WTC11 (cell line): ENCODE results near the gene B4GALNT1. TPM values are rescaled to one million over a fixed set of nuclear protein-coding genes. Genes with fewer than 3 reads are reported as not detected.

Experiments used
- ATAC-seq: fragments of 200-7000 bp; cut with Tn5 transposase; 2 replicates; pipeline ENCODE4 v1.10.0; 2021; ENCODE audit warnings: mild to moderate bottlenecking, moderate library complexity
- CTCF ChIA-PET: fragments of 300-600 bp; sonication (Branson Sonifier 250); formaldehyde crosslinking; loops from one replicate; lab custom pipeline; 2021; ENCODE audit warnings: antibody characterized with exemption; lab: Charles Lee
- POLR2A ChIA-PET: fragments of 350-600 bp; sonication (Branson Sonifier 250); formaldehyde crosslinking; loops from one replicate; lab custom pipeline; 2021; ENCODE audit warnings: antibody characterized with exemption; lab: Charles Lee
- DNase-seq: peaks from one replicate; pipeline ENCODE4 v3.0.0; 2021; ENCODE audit warnings: low spot score
- H3K27ac Mint-ChIP-seq: 2 replicates; pipeline ENCODE4 v1.8.0; 2021; ENCODE audit warnings: mixed read lengths
- H3K27me3 Mint-ChIP-seq: 2 replicates; pipeline ENCODE4 v1.8.0; 2021; ENCODE audit warnings: low read depth, mild to moderate bottlenecking, moderate library complexity, mixed read lengths
- H3K36me3 Mint-ChIP-seq: 2 replicates; pipeline ENCODE4 v1.8.0; 2021; ENCODE audit warnings: mixed read lengths
- H3K4me1 Mint-ChIP-seq: 2 replicates; pipeline ENCODE4 v1.8.0; 2022; ENCODE audit warnings: mixed read lengths
- H3K4me3 Mint-ChIP-seq: 2 replicates; pipeline ENCODE4 v1.8.0; 2021; ENCODE audit warnings: mild to moderate bottlenecking, moderate library complexity, mixed read lengths
- H3K9me3 Mint-ChIP-seq: 2 replicates; pipeline ENCODE4 v1.8.0; 2021; ENCODE audit warnings: mixed read lengths
- ATF1 ChIP-seq: sonication (generic); formaldehyde crosslinking; IDR thresholded peaks from 2 replicates; pipeline ENCODE4 v1.8.1; 2023; ENCODE audit warnings: mild to moderate bottlenecking, moderate library complexity, missing genetic modification reagents
- CTCF ChIP-seq: fragments of 200-600 bp; IDR thresholded peaks from 2 replicates; pipeline ENCODE4 v1.8.0; 2022; ENCODE audit warnings: antibody characterized with exemption
- FOXJ3 ChIP-seq: sonication (generic); formaldehyde crosslinking; IDR thresholded peaks from 2 replicates; pipeline ENCODE4 v1.9.0; 2021; ENCODE audit warnings: missing genetic modification reagents, mild to moderate bottlenecking, borderline replicate concordance
- MAX ChIP-seq: sonication (generic); formaldehyde crosslinking; IDR thresholded peaks from 2 replicates; pipeline ENCODE4 v1.8.0; 2022; ENCODE audit warnings: mild to moderate bottlenecking, missing genetic modification reagents
- MLX ChIP-seq: sonication (generic); formaldehyde crosslinking; IDR thresholded peaks from 2 replicates; pipeline ENCODE4 v1.8.1; 2023; ENCODE audit warnings: mild to moderate bottlenecking, missing genetic modification reagents, moderate library complexity
- MXD4 ChIP-seq: fragments of 250-450 bp; sonication (Bioruptor Pico); IDR thresholded peaks from 2 replicates; pipeline ENCODE4 v1.8.0; 2021; ENCODE audit warnings: mild to moderate bottlenecking, moderate library complexity, borderline replicate concordance
- NFATC4 ChIP-seq: fragments of 250-450 bp; sonication (Bioruptor Pico); IDR thresholded peaks from 2 replicates; pipeline ENCODE4 v1.9.0; 2021; ENCODE audit warnings: mild to moderate bottlenecking
- NFYB ChIP-seq: sonication (generic); formaldehyde crosslinking; conservative IDR thresholded peaks from 2 replicates; pipeline ENCODE4 v1.8.0; 2022; ENCODE audit warnings: low read depth, missing genetic modification reagents
- OVOL2 ChIP-seq: fragments of 250-450 bp; sonication (Bioruptor Pico); IDR thresholded peaks from 2 replicates; pipeline ENCODE4 v1.9.0; 2021; ENCODE audit warnings: mild to moderate bottlenecking, borderline replicate concordance
- ZSCAN18 ChIP-seq: fragments of 250-450 bp; sonication (Bioruptor Pico); IDR thresholded peaks from 2 replicates; pipeline ENCODE4 v2.1.2; 2022; ENCODE audit warnings: mild to moderate bottlenecking, moderate library complexity
- total RNA-seq: library from RNA; stranded (reverse); gene quantifications from 3 replicates; pipeline ENCODE4 v1.2.3, GENCODE V29; 2021
- TF ChIP-seq, protein P1 (sequence below): sonication (generic); formaldehyde crosslinking; IDR thresholded peaks from 2 replicates; pipeline ENCODE4 v1.8.0; 2022; ENCODE audit warnings: mild to moderate bottlenecking, missing genetic modification reagents
- TF ChIP-seq, protein P2 (sequence below): sonication (generic); formaldehyde crosslinking; IDR thresholded peaks from 2 replicates; pipeline ENCODE4 v1.8.1; 2023; ENCODE audit warnings: mild to moderate bottlenecking, missing genetic modification reagents, moderate library complexity
- TF ChIP-seq, protein P3 (sequence below): sonication (generic); formaldehyde crosslinking; IDR thresholded peaks from 2 replicates; pipeline ENCODE4 v1.8.0; 2023; ENCODE audit warnings: missing genetic modification reagents, mild to moderate bottlenecking, borderline replicate concordance
- TF ChIP-seq, protein P4 (sequence below): sonication (generic); formaldehyde crosslinking; IDR thresholded peaks from 2 replicates; pipeline ENCODE4 v1.8.0; 2022; ENCODE audit warnings: mild to moderate bottlenecking, missing genetic modification reagents
- TF ChIP-seq, protein P5 (sequence below): fragments of 250-450 bp; sonication (Bioruptor Pico); IDR thresholded peaks from 2 replicates; pipeline ENCODE4 v1.9.0; 2021; ENCODE audit warnings: mild to moderate bottlenecking

The B4GALNT1 gene
- total RNA-seq, 1 experiment from 2014 or later = 1.2 TPM

GRCh38 chr12:57626921-57627445, 6.0 kb downstream of the B4GALNT1 start:
- H3K9me3 Mint-ChIP-seq = no peaks in the 10 kb centered on the region
- POLR2A ChIA-PET = no interaction called here
- CTCF ChIA-PET = interaction anchor here (0.6 to 2.1 kb wide), 17 partner anchors 8 to 166 kb away, joined by 3 to 14 read pairs (median 4); partner anchors contain the start of genes AGAP2, ARHGEF25 and OS9
- peak overlapping the region; percentile 55 for H3K4me3 Mint-ChIP-seq
- peaks cover 100% of the 10 kb centered on the region for H3K27me3 Mint-ChIP-seq
- no peak overlapping the region for H3K27ac Mint-ChIP-seq
- TF ChIP-seq FOXJ3 (CRISPR knock-in tag) (no peak), ATF1 (CRISPR knock-in tag) (no peak), MAX (CRISPR knock-in tag) (no peak), MXD4 (CRISPR knock-in tag) (no peak), OVOL2 (CRISPR knock-in tag) (no peak), ZSCAN18 (CRISPR knock-in tag) (no peak), CTCF (no peak), NFATC4 (CRISPR knock-in tag) (no peak), MLX (no peak), NFYB (CRISPR knock-in tag) (no peak)
- TF ChIP-seq, protein P1, sequence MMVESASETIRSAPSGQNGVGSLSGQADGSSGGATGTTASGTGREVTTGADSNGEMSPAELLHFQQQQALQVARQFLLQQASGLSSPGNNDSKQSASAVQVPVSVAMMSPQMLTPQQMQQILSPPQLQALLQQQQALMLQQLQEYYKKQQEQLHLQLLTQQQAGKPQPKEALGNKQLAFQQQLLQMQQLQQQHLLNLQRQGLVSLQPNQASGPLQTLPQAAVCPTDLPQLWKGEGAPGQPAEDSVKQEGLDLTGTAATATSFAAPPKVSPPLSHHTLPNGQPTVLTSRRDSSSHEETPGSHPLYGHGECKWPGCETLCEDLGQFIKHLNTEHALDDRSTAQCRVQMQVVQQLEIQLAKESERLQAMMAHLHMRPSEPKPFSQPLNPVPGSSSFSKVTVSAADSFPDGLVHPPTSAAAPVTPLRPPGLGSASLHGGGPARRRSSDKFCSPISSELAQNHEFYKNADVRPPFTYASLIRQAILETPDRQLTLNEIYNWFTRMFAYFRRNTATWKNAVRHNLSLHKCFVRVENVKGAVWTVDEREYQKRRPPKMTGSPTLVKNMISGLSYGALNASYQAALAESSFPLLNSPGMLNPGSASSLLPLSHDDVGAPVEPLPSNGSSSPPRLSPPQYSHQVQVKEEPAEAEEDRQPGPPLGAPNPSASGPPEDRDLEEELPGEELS = no peak
- TF ChIP-seq, protein P2, sequence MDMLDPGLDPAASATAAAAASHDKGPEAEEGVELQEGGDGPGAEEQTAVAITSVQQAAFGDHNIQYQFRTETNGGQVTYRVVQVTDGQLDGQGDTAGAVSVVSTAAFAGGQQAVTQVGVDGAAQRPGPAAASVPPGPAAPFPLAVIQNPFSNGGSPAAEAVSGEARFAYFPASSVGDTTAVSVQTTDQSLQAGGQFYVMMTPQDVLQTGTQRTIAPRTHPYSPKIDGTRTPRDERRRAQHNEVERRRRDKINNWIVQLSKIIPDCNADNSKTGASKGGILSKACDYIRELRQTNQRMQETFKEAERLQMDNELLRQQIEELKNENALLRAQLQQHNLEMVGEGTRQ (CRISPR knock-in tag) = no peak
- TF ChIP-seq, protein P3, sequence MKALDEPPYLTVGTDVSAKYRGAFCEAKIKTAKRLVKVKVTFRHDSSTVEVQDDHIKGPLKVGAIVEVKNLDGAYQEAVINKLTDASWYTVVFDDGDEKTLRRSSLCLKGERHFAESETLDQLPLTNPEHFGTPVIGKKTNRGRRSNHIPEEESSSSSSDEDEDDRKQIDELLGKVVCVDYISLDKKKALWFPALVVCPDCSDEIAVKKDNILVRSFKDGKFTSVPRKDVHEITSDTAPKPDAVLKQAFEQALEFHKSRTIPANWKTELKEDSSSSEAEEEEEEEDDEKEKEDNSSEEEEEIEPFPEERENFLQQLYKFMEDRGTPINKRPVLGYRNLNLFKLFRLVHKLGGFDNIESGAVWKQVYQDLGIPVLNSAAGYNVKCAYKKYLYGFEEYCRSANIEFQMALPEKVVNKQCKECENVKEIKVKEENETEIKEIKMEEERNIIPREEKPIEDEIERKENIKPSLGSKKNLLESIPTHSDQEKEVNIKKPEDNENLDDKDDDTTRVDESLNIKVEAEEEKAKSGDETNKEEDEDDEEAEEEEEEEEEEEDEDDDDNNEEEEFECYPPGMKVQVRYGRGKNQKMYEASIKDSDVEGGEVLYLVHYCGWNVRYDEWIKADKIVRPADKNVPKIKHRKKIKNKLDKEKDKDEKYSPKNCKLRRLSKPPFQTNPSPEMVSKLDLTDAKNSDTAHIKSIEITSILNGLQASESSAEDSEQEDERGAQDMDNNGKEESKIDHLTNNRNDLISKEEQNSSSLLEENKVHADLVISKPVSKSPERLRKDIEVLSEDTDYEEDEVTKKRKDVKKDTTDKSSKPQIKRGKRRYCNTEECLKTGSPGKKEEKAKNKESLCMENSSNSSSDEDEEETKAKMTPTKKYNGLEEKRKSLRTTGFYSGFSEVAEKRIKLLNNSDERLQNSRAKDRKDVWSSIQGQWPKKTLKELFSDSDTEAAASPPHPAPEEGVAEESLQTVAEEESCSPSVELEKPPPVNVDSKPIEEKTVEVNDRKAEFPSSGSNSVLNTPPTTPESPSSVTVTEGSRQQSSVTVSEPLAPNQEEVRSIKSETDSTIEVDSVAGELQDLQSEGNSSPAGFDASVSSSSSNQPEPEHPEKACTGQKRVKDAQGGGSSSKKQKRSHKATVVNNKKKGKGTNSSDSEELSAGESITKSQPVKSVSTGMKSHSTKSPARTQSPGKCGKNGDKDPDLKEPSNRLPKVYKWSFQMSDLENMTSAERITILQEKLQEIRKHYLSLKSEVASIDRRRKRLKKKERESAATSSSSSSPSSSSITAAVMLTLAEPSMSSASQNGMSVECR (CRISPR knock-in tag) = no peak
- TF ChIP-seq, protein P4, sequence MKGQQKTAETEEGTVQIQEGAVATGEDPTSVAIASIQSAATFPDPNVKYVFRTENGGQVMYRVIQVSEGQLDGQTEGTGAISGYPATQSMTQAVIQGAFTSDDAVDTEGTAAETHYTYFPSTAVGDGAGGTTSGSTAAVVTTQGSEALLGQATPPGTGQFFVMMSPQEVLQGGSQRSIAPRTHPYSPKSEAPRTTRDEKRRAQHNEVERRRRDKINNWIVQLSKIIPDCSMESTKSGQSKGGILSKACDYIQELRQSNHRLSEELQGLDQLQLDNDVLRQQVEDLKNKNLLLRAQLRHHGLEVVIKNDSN = no peak
- TF ChIP-seq, protein P5, sequence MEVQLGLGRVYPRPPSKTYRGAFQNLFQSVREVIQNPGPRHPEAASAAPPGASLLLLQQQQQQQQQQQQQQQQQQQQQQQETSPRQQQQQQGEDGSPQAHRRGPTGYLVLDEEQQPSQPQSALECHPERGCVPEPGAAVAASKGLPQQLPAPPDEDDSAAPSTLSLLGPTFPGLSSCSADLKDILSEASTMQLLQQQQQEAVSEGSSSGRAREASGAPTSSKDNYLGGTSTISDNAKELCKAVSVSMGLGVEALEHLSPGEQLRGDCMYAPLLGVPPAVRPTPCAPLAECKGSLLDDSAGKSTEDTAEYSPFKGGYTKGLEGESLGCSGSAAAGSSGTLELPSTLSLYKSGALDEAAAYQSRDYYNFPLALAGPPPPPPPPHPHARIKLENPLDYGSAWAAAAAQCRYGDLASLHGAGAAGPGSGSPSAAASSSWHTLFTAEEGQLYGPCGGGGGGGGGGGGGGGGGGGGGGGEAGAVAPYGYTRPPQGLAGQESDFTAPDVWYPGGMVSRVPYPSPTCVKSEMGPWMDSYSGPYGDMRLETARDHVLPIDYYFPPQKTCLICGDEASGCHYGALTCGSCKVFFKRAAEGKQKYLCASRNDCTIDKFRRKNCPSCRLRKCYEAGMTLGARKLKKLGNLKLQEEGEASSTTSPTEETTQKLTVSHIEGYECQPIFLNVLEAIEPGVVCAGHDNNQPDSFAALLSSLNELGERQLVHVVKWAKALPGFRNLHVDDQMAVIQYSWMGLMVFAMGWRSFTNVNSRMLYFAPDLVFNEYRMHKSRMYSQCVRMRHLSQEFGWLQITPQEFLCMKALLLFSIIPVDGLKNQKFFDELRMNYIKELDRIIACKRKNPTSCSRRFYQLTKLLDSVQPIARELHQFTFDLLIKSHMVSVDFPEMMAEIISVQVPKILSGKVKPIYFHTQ (CRISPR knock-in tag) = no peak
- no peak for DNase-seq
- peaks cover 23% of the 10 kb centered on the region for H3K4me1 Mint-ChIP-seq
- H3K36me3 Mint-ChIP-seq = no peaks in the 10 kb centered on the region
- ATAC-seq = no peak
